Thyroid gland (tissue), 4 donors: Measurements from ENCODE around the gene COL4A4.

Source experiments
- CTCF ChIP-seq, 6 experiments: fragments of 200-600 bp in 3 of 6; fragments of 450-650 bp in 3 of 6; sonication (generic) in 3 of 6; IDR thresholded peaks; one replicate each; pipeline ENCODE4 v1.5.1; 2016 to 2019; ENCODE audit warnings: antibody characterized with exemption in 6 of 6, mild to moderate bottlenecking in 2 of 6, inconsistent platforms in 1 of 6, moderate library complexity in 1 of 6
- POLR2A ChIP-seq, 2 donors: fragments of 450-650 bp; IDR thresholded peaks; one replicate each; pipeline ENCODE4 v1.6.1; 2017; ENCODE audit warnings: antibody characterized with exemption in 2 of 2, mild to moderate bottlenecking in 2 of 2, moderate library complexity in 1 of 2

- TF ChIP-seq CTCF (IDR thresholded peaks at IDR 0.05) (no peak), POLR2A (IDR thresholded peaks at IDR 0.05) (no peak)
These were observed 185.7 kb downstream of the COL4A4 start for GRCh38 chr2:226978300-226978699.
